ENCODE results near the gene RRM2.

RRM2 gene

GRCh38 chr2:10083692-10084211, 38.8 kb upstream of the RRM2 start:
- DNase-seq (ENCODE audit: low read depth): no peak
- TF ChIP-seq, protein P1, sequence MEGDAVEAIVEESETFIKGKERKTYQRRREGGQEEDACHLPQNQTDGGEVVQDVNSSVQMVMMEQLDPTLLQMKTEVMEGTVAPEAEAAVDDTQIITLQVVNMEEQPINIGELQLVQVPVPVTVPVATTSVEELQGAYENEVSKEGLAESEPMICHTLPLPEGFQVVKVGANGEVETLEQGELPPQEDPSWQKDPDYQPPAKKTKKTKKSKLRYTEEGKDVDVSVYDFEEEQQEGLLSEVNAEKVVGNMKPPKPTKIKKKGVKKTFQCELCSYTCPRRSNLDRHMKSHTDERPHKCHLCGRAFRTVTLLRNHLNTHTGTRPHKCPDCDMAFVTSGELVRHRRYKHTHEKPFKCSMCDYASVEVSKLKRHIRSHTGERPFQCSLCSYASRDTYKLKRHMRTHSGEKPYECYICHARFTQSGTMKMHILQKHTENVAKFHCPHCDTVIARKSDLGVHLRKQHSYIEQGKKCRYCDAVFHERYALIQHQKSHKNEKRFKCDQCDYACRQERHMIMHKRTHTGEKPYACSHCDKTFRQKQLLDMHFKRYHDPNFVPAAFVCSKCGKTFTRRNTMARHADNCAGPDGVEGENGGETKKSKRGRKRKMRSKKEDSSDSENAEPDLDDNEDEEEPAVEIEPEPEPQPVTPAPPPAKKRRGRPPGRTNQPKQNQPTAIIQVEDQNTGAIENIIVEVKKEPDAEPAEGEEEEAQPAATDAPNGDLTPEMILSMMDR (IDR thresholded peaks at IDR 0.05; ENCODE audit: control insufficient read depth, insufficient read depth, low read depth, low read length, missing control alignments): no peak
- no peak overlapping the region for H3K4me3 ChIP-seq (ENCODE audit: control insufficient read depth, low read depth, low read length)

DNA sequence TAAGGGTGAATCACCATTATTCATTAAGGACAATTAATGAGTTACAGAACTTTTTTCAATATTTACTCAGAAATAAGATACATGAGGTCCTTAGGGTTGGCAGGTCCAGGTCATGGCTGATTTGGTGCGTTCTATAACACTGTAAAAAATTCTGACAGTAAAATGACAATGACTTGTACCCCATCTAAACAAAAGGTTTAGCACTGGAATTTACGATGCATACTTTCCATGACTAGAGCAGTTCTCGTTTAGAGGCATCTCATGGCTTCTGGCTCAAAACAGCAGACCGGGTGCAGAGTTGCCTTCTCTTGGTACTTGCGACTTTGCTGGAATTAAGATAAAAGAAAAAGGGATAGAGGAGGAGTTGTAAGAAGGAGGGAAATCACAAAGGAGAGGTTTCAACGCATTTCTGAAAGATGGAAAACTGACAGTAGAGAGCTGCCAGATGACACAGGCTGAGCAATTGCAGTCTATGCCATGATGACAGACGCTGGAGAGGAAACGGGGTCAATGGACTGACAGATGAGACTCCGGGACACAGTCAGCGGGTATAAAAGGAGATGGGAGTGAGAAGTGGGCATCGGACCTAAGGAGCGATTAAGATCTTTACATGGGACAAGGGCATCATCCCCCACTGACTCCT, 38.2 kb upstream of the RRM2 start:
- H3K4me3 ChIP-seq (ENCODE audit: control insufficient read depth, low read depth, low read length): no peak overlapping the region
- TF ChIP-seq, protein P1 (IDR thresholded peaks at IDR 0.05; ENCODE audit: control insufficient read depth, insufficient read depth, low read depth, low read length, missing control alignments): no peak
- DNase-seq (ENCODE audit: low read depth): no peak

DNA sequence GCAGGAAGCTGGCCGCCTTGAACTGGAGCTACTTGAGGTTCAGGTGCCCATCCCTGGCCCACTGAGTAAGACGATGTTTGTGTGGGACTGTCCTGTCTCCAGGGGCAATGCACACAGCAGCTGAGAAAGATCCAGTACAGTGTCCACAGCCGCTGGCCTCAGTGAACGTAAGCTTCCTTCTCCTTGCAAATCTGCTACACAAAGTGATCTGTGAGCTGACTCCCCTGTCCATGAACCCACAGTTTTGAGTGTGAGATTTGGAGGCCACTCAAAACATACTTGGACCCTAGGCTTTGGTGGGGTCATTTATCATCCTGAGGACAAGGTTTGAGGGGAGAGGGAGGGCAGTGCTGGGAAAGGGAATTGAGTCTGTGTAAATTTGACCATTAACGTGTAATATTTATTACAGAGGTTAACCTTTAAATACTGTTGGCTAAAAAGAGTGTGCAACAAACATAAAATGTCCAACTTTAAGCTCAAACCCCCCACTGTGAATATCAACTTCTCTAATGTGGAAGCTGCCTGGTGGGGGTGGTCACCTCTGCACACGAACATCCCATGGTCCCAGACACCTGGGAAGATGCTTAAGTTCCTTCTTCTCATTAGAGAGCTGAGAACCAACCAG, 37.4 kb upstream of the RRM2 start:
- TF ChIP-seq, protein P1 (IDR thresholded peaks at IDR 0.05; ENCODE audit: control insufficient read depth, insufficient read depth, low read depth, low read length, missing control alignments): no peak
- no peak for DNase-seq (ENCODE audit: low read depth)
- no peak overlapping the region for H3K4me3 ChIP-seq (ENCODE audit: control insufficient read depth, low read depth, low read length)

- no peak overlapping the region for H3K4me3 ChIP-seq (ENCODE audit: control insufficient read depth, low read depth, low read length)
- DNase-seq (ENCODE audit: low read depth): no peak
- TF ChIP-seq, protein P1 (IDR thresholded peaks at IDR 0.05; ENCODE audit: control insufficient read depth, insufficient read depth, low read depth, low read length, missing control alignments): no peak
Measured at GRCh38 chr2:10085668-10086059, 36.9 kb upstream of the RRM2 start.

DNA sequence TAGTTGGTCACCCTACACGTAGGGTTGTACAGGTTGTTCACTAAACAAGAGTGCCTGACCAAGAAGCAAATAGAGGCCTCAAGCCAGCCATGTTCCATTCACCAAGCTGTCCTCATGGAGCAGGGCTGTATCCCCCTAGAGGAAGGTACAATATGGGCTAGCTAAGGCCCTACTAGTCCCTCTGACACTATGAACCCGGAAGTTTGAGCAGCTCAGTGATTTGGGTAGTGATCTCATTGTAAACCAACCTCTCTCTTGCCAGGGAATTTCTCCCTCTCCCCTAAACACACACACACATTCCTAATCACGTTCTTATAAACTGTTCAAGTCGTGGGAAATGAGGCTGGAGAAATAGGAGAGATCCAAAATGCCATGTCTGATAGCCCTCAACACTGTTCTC, 35.6 kb upstream of the RRM2 start:
- TF ChIP-seq, protein P1 (IDR thresholded peaks at IDR 0.05; ENCODE audit: control insufficient read depth, insufficient read depth, low read depth, low read length, missing control alignments): no peak
- H3K4me3 ChIP-seq (ENCODE audit: control insufficient read depth, low read depth, low read length): no peak overlapping the region
- no peak for DNase-seq (ENCODE audit: low read depth)

DNA sequence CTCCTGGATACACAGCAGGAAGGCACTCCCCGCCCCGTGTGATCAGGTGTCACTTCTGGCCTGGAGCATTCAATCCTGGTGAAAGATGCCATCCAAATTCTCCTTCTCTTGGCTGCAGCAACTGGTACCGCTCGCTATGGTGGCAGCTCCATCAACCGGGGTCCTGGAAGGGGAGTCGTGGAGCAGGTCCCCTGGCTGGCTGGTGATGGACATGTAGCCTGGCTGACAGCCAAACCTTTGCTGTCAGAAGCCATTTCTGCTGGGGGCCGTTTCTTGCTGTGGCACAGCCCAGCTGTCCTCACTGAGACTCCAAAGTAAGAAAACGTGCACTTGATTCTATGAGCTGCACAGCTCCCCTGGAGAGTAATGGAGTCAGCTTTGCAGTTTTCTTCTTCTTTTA, 35.2 kb upstream of the RRM2 start:
- TF ChIP-seq, protein P1 (IDR thresholded peaks at IDR 0.05; ENCODE audit: control insufficient read depth, insufficient read depth, low read depth, low read length, missing control alignments): no peak
- no peak overlapping the region for H3K4me3 ChIP-seq (ENCODE audit: control insufficient read depth, low read depth, low read length)
- DNase-seq (ENCODE audit: low read depth): no peak
